Neural progenitor cell (in vitro differentiated cells): ENCODE data around the gene EPSTI1.

Experiments used
- EZH2 ChIP-seq: fragments of 200-600 bp; sonication (generic); IDR thresholded peaks from 2 replicates; pipeline ENCODE4 v1.6.1; 2017; ENCODE audit warnings: antibody characterized with exemption, mild to moderate bottlenecking, moderate library complexity
- EZH2phosphoT487 ChIP-seq: fragments of 200-600 bp; sonication (generic); IDR thresholded peaks from 2 replicates; pipeline ENCODE4 v1.6.1; 2017; ENCODE audit warnings: antibody characterized with exemption
- TF ChIP-seq, protein P1 (sequence below): fragments of 200-600 bp; sonication (generic); IDR thresholded peaks from 2 replicates; pipeline ENCODE4 v1.5.1; 2017; ENCODE audit warnings: antibody characterized with exemption, mild to moderate bottlenecking

DNA sequence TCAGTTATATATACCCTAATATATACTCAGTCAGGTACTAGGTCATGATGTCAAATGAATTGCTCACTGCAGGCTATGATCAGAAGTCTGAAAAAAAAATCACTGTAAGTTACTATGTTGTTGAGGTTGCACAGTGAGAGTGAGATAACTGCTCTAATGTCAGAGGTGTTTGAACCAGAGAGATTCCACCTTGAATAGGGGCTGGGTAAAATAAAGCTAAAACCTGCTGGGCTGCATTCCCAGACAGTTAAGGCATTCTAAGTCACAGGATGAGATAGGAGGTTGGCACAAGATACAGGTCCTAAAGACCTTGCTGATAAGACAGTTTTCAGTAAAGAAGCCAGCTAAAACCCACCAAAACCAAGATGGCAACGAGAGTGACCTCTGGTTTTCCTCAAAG lies 10.2 kb downstream of the EPSTI1 start:
- TF ChIP-seq, protein P1, sequence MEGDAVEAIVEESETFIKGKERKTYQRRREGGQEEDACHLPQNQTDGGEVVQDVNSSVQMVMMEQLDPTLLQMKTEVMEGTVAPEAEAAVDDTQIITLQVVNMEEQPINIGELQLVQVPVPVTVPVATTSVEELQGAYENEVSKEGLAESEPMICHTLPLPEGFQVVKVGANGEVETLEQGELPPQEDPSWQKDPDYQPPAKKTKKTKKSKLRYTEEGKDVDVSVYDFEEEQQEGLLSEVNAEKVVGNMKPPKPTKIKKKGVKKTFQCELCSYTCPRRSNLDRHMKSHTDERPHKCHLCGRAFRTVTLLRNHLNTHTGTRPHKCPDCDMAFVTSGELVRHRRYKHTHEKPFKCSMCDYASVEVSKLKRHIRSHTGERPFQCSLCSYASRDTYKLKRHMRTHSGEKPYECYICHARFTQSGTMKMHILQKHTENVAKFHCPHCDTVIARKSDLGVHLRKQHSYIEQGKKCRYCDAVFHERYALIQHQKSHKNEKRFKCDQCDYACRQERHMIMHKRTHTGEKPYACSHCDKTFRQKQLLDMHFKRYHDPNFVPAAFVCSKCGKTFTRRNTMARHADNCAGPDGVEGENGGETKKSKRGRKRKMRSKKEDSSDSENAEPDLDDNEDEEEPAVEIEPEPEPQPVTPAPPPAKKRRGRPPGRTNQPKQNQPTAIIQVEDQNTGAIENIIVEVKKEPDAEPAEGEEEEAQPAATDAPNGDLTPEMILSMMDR = no peak
- TF ChIP-seq EZH2 (no peak), EZH2phosphoT487 (no peak)
